Activated naive CD4-positive, alpha-beta T cell (primary cell): ENCODE results near the gene PMEL.
"Not testable (repeated sequence)": the region's sequence is repeated elsewhere in the genome, so short reads cannot be mapped to it uniquely, and the experiment has no call there.

Experiments used
- DNase-seq, 4 experiments: peaks; one replicate each; lab custom pipeline; 2025; lab: John Stamatoyannopoulos, UW

PMEL gene

GRCh38 chr12:55923648-55924047 lies 42.2 kb downstream of the PMEL start:
- DNase-seq, result not testable (repeated sequence)

GRCh38 chr12:55922126-55922525 lies 43.7 kb downstream of the PMEL start:
- DNase-seq, result no peak

GRCh38 chr12:55919032-55919431 lies 46.8 kb downstream of the PMEL start:
- DNase-seq, result not testable (repeated sequence)

- DNase-seq, result no peak
Measured at GRCh38 chr12:55915482-55915859, 50.4 kb downstream of the PMEL start.

GRCh38 chr12:55912908-55913307 lies 52.9 kb downstream of the PMEL start:
- DNase-seq, result no peak

- DNase-seq, result no peak
Measured at GRCh38 chr12:55909513-55909884, 56.3 kb downstream of the PMEL start.

- DNase-seq, result no peak
Measured at GRCh38 chr12:55908726-55909512, 56.9 kb downstream of the PMEL start.

- no peak for DNase-seq
Measured at GRCh38 chr12:55906056-55906455, 59.8 kb downstream of the PMEL start.
